ENCODE measurements around the gene BCL10.

Gene BCL10

DNA sequence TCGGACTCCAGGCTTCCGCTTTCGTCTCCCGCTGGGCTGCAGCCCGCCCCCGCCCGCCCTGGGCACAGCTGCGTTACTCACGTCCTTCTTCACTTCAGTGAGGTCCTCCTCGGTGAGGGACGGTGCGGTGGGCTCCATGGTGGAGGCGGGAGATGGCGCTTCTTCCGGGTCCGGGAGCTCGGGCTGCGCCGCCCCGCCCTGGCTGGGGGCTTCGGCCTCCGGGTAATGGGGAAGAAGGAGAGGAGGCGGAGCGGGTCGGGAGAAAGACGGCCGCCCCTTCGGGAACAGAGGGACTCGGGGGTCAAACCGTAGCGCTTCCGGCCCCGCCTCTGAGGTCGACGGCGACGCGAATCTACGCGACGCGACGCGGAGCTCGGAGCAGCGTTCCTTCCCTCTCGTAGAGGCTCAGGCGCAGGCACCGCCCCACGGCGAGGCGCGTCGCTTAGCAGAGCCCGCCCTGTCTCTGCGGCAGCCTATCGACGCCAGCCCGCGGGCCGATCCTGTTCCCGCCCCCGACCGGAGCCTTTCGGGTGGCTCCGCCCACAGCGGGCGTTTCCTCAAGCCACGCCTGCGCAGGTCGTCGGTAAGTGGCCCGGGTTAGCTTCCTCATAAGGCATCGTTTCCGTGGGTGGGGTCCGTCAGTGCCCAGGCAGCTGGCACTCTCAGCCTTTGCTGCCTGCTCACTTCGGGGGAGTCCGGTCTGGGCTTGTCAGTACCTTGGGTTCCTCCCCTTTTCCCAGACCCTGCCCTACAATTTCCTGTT, at the start of gene BCL10:
Gene BCL10 (minus strand): TSS at position 418 of the 763 bp plus-strand sequence. CDS start 280 bp downstream, at position 138.
- DNase-seq (ENCODE audit: low read depth): peak; percentile 99

DNA sequence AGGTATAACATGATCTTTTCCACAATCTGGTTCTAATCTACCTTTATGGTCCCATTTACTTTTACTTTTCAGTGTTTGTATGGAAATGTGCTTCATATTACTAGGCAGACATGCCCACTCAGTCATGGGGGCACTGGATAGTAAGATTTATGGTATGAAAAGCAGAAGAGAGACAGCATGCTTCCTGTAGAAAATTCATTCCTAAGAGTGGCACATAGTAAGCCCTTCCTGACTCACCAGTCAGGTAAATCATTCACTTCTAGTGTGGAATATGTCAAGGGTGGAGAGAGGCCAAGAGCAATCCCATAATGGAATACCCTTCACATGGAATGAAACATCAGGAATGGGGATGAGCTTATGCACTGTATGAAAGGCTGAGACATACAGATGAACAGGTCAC, 49.5 kb upstream of the BCL10 start:
- no peak for DNase-seq (ENCODE audit: low read depth)

GRCh38 chr1:85323770-85324169, 47.3 kb upstream of the BCL10 start:
- DNase-seq (ENCODE audit: low read depth): no peak

DNA sequence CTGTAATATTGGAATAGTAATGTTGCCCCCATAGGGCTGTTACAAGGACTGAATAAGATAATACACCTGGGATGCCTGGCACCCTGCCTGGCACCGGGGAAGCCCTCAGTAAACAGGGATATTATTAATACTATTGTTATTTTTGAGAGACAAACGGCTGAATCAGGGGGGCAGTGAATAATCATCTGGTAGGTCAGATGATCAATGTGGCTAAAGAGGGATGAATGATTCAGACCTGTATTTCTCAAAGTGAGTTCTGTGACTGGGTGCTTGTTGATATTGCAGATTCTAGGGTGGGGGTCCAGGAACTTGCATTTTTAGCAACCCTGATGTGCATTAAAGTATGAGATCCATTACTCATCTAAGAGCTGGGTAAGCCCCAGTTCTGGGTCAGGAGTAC, 46.2 kb upstream of the BCL10 start:
- peak; percentile 73 for DNase-seq (ENCODE audit: low read depth)

DNA sequence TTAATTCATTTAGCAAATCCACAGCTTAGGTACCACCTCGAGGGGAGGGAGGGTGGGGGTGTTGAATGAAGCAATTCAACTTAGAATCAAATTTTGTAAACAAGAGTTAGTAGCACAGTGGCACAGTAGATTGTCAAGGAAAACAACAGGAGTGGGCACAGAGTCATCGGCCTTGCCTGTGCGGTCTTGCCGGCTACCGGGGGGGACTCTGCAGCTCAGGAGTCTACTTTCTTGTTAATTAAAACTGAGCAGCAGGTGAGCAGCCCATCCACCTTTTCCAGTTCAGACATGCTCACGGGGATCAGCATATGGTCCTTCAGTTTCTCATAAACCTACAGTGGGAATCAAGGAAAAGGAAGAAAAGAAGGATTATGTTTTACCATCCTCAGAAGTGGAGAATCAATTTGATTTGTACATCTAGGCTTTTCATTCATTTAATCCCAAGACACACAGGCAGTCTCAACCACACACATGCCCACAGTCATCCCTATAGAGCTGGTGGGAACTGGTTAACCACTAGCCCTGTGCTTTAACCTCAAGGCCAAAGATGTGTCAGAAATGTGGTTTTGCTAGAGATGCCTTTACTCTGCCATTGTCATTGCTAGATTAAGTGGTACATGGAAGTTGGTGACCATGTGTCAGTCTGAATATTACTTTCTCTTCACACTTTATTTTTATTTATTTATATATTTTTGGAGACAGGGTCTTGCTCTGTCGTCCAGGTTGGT, 45.0 kb upstream of the BCL10 start:
- DNase-seq (ENCODE audit: low read depth): peak; percentile 78

DNA sequence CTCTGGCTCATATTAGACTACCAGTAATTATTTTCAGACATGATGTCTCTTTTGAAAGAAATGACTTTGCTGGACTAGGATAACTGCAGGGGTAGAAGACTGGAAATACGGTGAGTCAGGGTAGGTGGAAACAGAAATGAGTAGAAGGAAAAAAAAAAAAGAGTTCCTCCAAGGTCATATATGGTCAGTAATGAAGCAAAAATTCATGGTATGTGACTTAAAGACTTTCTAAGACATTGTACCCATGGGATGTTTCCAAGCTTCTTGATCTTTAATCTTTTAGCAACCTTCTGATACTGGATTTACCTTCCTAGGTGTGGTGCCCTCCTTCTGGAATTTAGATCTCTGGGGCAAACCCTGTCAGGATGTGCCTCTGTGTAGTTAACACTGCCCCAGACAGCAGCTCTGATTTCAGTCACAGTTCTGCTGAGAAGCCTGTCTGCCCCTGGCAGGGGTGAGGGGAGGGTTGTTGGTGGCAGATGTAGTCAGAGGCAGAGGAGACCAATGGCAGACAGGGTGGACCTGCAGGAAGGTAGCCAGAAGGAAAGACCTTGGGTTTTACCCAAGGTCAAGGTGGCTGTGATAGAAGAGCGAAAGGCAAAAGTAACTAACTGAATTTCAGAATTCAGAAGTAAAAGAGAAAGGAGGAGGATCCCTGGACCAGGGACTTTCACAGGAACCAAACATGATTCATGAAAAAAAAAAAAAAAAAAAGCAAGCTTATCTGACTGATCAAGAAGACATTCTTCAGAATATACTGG, 44.1 kb upstream of the BCL10 start:
- peak; percentile 88 for DNase-seq (ENCODE audit: low read depth)

DNA sequence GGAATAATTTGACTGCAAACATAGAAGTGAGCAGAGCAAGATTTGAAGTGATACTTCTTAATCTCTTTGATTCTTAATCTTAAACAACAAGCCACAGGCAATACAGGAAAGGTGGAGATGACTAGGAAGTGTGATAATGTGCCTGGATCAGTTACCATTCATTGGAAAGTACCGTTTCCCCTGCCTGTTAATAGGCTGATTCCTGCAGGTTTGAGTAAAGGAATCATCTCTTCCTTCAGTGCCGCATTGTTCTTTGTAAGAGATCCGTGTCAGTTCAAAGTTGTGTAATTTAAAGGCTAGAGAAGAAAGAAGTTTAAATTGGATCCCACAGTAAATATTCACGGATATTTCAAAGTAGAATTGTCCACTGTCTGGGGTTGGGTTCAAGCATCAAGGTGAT, 43.5 kb upstream of the BCL10 start:
- DNase-seq (ENCODE audit: low read depth): peak; percentile 68

DNA sequence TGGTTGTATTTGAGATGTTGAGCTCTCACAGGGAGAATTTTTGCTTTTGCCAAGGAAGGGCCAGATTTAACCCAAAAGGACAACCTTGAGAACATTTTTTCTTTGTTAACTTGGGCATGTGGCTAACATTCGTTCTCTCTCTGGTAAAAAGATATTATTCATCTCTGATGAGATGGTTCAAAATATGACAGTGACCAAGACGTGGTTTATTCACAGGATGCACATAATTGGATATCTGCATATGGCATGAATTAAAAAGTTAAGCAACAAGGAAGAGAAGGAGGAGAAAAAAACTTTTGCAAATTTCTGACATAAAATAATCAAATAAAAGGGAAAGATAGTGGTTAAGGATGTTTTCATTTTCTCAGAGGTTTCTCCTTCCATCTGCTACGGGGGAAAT, 43.1 kb upstream of the BCL10 start:
- DNase-seq (ENCODE audit: low read depth): no peak

DNA sequence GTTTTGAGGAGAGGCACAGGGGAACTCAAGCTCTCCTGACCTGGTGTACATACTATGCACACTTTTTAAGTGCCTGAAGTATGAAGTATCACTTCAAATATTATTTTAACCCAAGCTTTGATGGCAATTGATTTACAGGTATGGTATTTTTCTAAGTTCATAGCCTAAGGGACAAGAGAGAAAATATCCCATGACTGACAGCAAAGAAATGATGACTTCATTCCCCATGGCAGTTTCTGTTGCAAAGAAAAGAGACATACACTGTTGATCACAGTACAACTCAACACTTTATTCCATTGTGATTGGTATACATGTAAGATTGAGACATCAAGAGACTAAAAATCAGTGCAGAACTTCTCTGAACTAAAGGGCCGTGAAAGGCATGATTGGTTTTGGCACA, 41.8 kb upstream of the BCL10 start:
- DNase-seq (ENCODE audit: low read depth): no peak

- DNase-seq (ENCODE audit: low read depth): peak; percentile 60
Measured at GRCh38 chr1:85317560-85317959, 41.1 kb upstream of the BCL10 start.

GRCh38 chr1:85316321-85316720, 39.9 kb upstream of the BCL10 start:
- no peak for DNase-seq (ENCODE audit: low read depth)

DNA sequence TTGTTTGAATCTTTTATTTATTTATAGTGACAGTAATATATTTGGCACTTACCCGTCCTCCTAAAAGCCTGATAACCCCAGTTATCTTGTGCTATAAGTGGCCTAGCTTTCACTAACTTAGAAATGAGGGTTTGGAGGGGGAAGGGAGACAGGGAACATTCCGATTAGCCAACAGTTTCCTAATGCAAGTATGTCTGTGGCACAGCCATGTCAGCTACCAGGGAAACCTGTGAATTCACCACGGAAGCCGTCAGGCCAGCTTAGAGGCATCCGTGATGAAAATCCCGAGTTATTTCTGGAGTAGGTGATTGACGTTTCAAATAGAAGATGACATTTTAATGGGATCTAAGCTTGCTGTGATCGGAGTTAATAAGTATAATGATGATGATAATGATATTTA, 39.4 kb upstream of the BCL10 start:
- peak; percentile 65 for DNase-seq (ENCODE audit: low read depth)

DNA sequence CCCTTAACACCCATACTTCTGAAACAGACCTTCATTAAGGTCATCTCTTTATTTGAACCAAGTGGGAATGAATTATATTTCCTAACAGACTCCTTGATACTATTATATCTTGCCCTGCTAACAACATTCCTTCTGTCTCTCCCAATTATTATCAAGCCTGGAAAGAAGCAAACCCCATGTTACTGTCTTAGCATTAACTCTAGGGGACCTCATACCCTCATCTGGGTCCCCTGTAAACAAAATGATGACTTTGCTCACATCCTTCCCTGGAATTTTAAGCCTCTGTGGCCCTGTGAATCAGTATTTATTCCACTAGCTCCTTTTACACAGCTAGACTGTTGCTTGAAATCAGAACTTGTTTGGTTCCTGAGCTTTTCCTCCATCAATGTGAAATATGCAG, 38.3 kb upstream of the BCL10 start:
- DNase-seq (ENCODE audit: low read depth): peak; percentile 55

GRCh38 chr1:85313888-85314696, 37.7 kb upstream of the BCL10 start:
- DNase-seq (ENCODE audit: low read depth): peak; percentile 95

- DNase-seq (ENCODE audit: low read depth): no peak
Measured at GRCh38 chr1:85311818-85312217, 35.4 kb upstream of the BCL10 start.

- DNase-seq (ENCODE audit: low read depth): no peak
Measured at GRCh38 chr1:85308833-85309350, 32.5 kb upstream of the BCL10 start.

DNA sequence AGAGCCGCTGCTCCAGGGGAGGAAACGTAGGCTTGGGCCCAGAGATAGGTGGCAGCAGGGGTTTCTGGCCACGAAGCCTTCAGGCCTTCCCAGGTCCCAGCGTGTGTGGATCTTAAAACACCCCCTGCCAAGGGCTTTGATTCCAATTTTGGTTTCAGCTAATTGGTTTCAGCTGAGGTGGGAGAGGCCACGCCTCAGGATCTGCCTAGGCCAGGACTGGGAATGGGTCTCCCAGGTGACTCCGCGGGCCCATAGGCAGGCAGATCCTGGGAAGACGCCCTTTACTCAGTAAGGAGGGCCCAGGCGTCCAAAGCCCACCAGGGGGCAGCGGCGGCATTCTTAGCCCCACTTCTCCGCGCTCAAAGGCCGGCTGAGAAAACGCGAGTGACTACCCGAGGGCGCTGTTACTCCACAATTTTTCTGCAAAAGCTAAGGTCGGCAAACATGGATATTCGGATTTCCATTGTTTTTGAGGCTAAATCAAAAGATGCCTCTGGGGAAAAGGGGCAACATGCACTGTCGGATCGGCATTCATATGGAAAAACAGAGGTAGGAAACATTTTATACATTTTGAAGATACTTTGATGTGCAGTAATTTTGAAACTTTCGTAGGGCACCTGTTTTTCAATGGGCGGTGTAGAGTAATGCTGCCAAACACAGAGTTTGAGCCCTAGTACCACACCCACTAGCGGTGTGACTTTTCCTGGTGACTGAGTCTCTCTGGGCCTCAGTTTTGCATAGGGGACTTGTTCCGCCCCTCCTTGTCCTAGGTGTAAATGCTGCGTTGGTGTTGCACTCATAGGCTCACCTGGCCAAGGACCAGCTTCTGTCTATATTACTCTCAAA, 31.8 kb upstream of the BCL10 start:
- peak; percentile 82 for DNase-seq (ENCODE audit: low read depth)

- no peak for DNase-seq (ENCODE audit: low read depth)
Measured at GRCh38 chr1:85306236-85306635, 29.8 kb upstream of the BCL10 start.

- no peak for DNase-seq (ENCODE audit: low read depth)
Measured at GRCh38 chr1:85303440-85304162, 27.2 kb upstream of the BCL10 start.

GRCh38 chr1:85300140-85300539, 23.7 kb upstream of the BCL10 start:
- no peak for DNase-seq (ENCODE audit: low read depth)

All from iris pigment epithelial cell (primary cell).